Fibroblast of skin of left biceps (primary cell): ENCODE measurements around the gene FAU.
A peak's percentile ranks its signal among the peaks of the same experiment; 100 is the strongest.
"Not testable (repeated sequence)": the region's sequence is repeated elsewhere in the genome, so short reads cannot be mapped to it uniquely, and the experiment has no call there.

Experiments
- DNase-seq, 2 experiments: peaks; one replicate each; pipeline ENCODE4 v3.0.0-alpha.2; 2013; ENCODE audit warnings: low read depth in 2 of 2

The FAU gene

GRCh38 chr11:65121865-65122696 is at the start of gene FAU, which contains the start of gene MRPL49:
Gene FAU (minus strand): TSS chr11:65122134. CDS start chr11:65121813, 321 bp downstream.
Gene MRPL49 (plus strand): TSS chr11:65122321. CDS start chr11:65122347, 26 bp downstream.
- peak; percentile 79 to 81 for DNase-seq

GRCh38 chr11:65170058-65170534 is 48.2 kb upstream of the FAU start, which contains the start of gene SPDYC:
Gene SPDYC (plus strand): TSS chr11:65170233. CDS start chr11:65171358, 1,125 bp downstream.
- no peak for DNase-seq

GRCh38 chr11:65169164-65169641 is 47.3 kb upstream of the FAU start:
- no peak for DNase-seq

- DNase-seq = no peak
Observed at GRCh38 chr11:65167656-65168055, 45.7 kb upstream of the FAU start.

- no peak for DNase-seq
Observed at GRCh38 chr11:65166893-65167292, 45.0 kb upstream of the FAU start.

GRCh38 chr11:65165410-65166317 is 43.7 kb upstream of the FAU start:
- DNase-seq = no peak

GRCh38 chr11:65163684-65164083 is 41.8 kb upstream of the FAU start:
- no peak for DNase-seq

GRCh38 chr11:65160643-65161042 is 38.7 kb upstream of the FAU start:
- no peak for DNase-seq

GRCh38 chr11:65159012-65159411 is 37.1 kb upstream of the FAU start:
- DNase-seq = no peak

GRCh38 chr11:65157336-65157735 is 35.4 kb upstream of the FAU start:
- no peak for DNase-seq

GRCh38 chr11:65156926-65157325 is 35.0 kb upstream of the FAU start:
- no peak for DNase-seq

GRCh38 chr11:65156256-65156655 is 34.3 kb upstream of the FAU start:
- DNase-seq = no peak

- no peak for DNase-seq
Observed at GRCh38 chr11:65152122-65152521, 30.2 kb upstream of the FAU start.

GRCh38 chr11:65151331-65151899 is 29.5 kb upstream of the FAU start:
- no peak for DNase-seq

- peak; percentile 20 to 40 for DNase-seq
Observed at GRCh38 chr11:65150509-65151299, 28.8 kb upstream of the FAU start.

- not testable (repeated sequence) for DNase-seq
Observed at GRCh38 chr11:65150131-65150508, 28.2 kb upstream of the FAU start.

GRCh38 chr11:65148657-65149056 is 26.7 kb upstream of the FAU start:
- no peak for DNase-seq

GRCh38 chr11:65147352-65148075 is 25.6 kb upstream of the FAU start:
- no peak for DNase-seq

GRCh38 chr11:65141896-65142494 is 20.1 kb upstream of the FAU start:
- DNase-seq = no peak
